PC-3 (cell line): ENCODE data around the gene ASL.

Experiments
- EZH2 ChIP-seq: fragments of 300-600 bp; sonication (generic); IDR thresholded peaks from one replicate; pipeline ENCODE4 v1.6.1; 2017; ENCODE audit warnings: antibody characterized with exemption, mild to moderate bottlenecking, low read length; ENCODE audit not compliant: unreplicated experiment
- EZH2phosphoT487 ChIP-seq: fragments of 300-600 bp; sonication (generic); IDR thresholded peaks from 2 replicates; pipeline ENCODE4 v1.6.1; 2018; ENCODE audit warnings: mild to moderate bottlenecking, antibody characterized with exemption, low read length, borderline replicate concordance
- TF ChIP-seq, protein P1 (sequence below): fragments of 300-600 bp; sonication (generic); conservative IDR thresholded peaks from 2 replicates; pipeline ENCODE4 v1.5.1; 2017; ENCODE audit warnings: antibody characterized with exemption, low read depth, mild to moderate bottlenecking, low read length

GRCh38 chr7:66105263-66105748 lies 29.7 kb downstream of the ASL start:
- TF ChIP-seq, protein P1, sequence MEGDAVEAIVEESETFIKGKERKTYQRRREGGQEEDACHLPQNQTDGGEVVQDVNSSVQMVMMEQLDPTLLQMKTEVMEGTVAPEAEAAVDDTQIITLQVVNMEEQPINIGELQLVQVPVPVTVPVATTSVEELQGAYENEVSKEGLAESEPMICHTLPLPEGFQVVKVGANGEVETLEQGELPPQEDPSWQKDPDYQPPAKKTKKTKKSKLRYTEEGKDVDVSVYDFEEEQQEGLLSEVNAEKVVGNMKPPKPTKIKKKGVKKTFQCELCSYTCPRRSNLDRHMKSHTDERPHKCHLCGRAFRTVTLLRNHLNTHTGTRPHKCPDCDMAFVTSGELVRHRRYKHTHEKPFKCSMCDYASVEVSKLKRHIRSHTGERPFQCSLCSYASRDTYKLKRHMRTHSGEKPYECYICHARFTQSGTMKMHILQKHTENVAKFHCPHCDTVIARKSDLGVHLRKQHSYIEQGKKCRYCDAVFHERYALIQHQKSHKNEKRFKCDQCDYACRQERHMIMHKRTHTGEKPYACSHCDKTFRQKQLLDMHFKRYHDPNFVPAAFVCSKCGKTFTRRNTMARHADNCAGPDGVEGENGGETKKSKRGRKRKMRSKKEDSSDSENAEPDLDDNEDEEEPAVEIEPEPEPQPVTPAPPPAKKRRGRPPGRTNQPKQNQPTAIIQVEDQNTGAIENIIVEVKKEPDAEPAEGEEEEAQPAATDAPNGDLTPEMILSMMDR = no peak
- TF ChIP-seq EZH2 (no peak), EZH2phosphoT487 (no peak)
